ENCODE data around the gene DLEC1.
A peak's percentile ranks its signal among the peaks of the same experiment; 100 is the strongest.

Gene DLEC1

GRCh38 chr3:38137615-38138348 is 98.8 kb downstream of the DLEC1 start:
- Histone ChIP-seq H3K9me3 (replicated peaks in 1 of 2; ENCODE audit: control insufficient read depth in 2 of 2, insufficient read depth in 1 of 2, low read depth in 1 of 2, low read length in 2 of 2) (no peaks in the 10 kb centered on the region), H3K14ac (ENCODE audit: low read length) (no peak overlapping the region), H2AK5ac (ENCODE audit: low read depth, low read length) (peak overlapping the region; percentile 33), H3K4me1 (ENCODE audit: control insufficient read depth in 2 of 2, insufficient read depth in 1 of 2, low read depth in 1 of 2, low read length in 2 of 2) (peaks cover 9 to 18% of the 10 kb centered on the region in 2 donors), H3K4me3 (ENCODE audit: low read length in 2 of 2) (peak overlapping the region; percentile 68 to 91), H2BK15ac (ENCODE audit: low read length) (peak overlapping the region; percentile 86), H3K27me3 (ENCODE audit: control insufficient read depth in 3 of 3, insufficient read depth in 3 of 3, low read depth in 1 of 3, low read length in 3 of 3) (peaks cover 0 to 39% (median 0%) of the 10 kb centered on the region in 3 experiments), H2AFZ (ENCODE audit: low read length) (peak overlapping the region; percentile 89), H2BK120ac (ENCODE audit: low read depth, low read length) (no peak overlapping the region), H3K18ac (ENCODE audit: low read length) (peak overlapping the region; percentile 98), H3K79me1 (ENCODE audit: low read depth, low read length) (peaks cover 2% of the 10 kb centered on the region), H3K9ac (ENCODE audit: low read depth, low read length, poor library complexity) (peak overlapping the region; percentile 70), H4K8ac (ENCODE audit: low read depth, low read length) (no peak overlapping the region), H3K4me2 (ENCODE audit: insufficient read depth, low read length, poor library complexity, severe bottlenecking) (peak overlapping the region; percentile 88), H3K4ac (ENCODE audit: low read length) (no peak overlapping the region), H3K23ac (ENCODE audit: low read depth, low read length, poor library complexity) (peak overlapping the region; percentile 98), H2BK12ac (ENCODE audit: low read length) (no peak overlapping the region), H2BK5ac (ENCODE audit: low read length) (peak overlapping the region; percentile 91), H3K27ac (replicated peaks; ENCODE audit: low read length) (peak overlapping the region; percentile 91), H4K91ac (ENCODE audit: low read depth, low read length, poor library complexity) (no peak overlapping the region), H3K36me3 (replicated peaks in 1 of 2; ENCODE audit: control insufficient read depth in 2 of 2, insufficient read depth in 2 of 2, low read length in 2 of 2) (peaks cover 17 to 26% of the 10 kb centered on the region in 2 donors)
- no CpG with 5 or more reads among the region's 22 CpGs for WGBS, 2 donors (ENCODE audit: extremely low coverage in 2 of 2, insufficient read length in 2 of 2, insufficient replicate concordance in 1 of 2)
- peak; percentile 21 for DNase-seq (ENCODE audit: low spot score)

- H2AK5ac ChIP-seq (ENCODE audit: low read depth, low read length), result peak within 1 kb of the TSS; percentile 38
- H3K79me1 ChIP-seq (ENCODE audit: low read depth, low read length), result peaks cover 2% of the 10 kb centered on the region
- H3K27me3 ChIP-seq (ENCODE audit: control insufficient read depth in 3 of 3, insufficient read depth in 3 of 3, low read depth in 1 of 3, low read length in 3 of 3), result peaks cover 0 to 39% (median 0%) of the 10 kb centered on the region in 3 experiments
- no peaks in the 10 kb centered on the region for H3K9me3 ChIP-seq (replicated peaks in 1 of 2; ENCODE audit: control insufficient read depth in 2 of 2, insufficient read depth in 1 of 2, low read depth in 1 of 2, low read length in 2 of 2)
- H3K4me1 ChIP-seq (ENCODE audit: control insufficient read depth in 2 of 2, insufficient read depth in 1 of 2, low read depth in 1 of 2, low read length in 2 of 2), result peaks cover 9 to 18% of the 10 kb centered on the region in 2 donors
- DNase-seq (ENCODE audit: low spot score), result peak; percentile 53
- peak within 1 kb of the TSS; percentile 91 for H2BK5ac ChIP-seq (ENCODE audit: low read length)
- peak within 1 kb of the TSS; percentile 77 for H4K8ac ChIP-seq (ENCODE audit: low read depth, low read length)
- peak within 1 kb of the TSS; percentile 91 for H3K27ac ChIP-seq (replicated peaks; ENCODE audit: low read length)
- H3K36me3 ChIP-seq (replicated peaks in 1 of 2; ENCODE audit: control insufficient read depth in 2 of 2, insufficient read depth in 2 of 2, low read length in 2 of 2), result peaks cover 11 to 18% of the 10 kb centered on the region in 2 donors
- peak within 1 kb of the TSS; percentile 86 for H2BK15ac ChIP-seq (ENCODE audit: low read length)
- peak within 1 kb of the TSS; percentile 13 for H3K4ac ChIP-seq (ENCODE audit: low read length)
- peak within 1 kb of the TSS; percentile 68 for H4K91ac ChIP-seq (ENCODE audit: low read depth, low read length, poor library complexity)
- H3K23ac ChIP-seq (ENCODE audit: low read depth, low read length, poor library complexity), result peak within 1 kb of the TSS; percentile 97
- peak within 1 kb of the TSS; percentile 99 for H3K9ac ChIP-seq (ENCODE audit: low read depth, low read length, poor library complexity)
- peak within 1 kb of the TSS; percentile 98 for H3K18ac ChIP-seq (ENCODE audit: low read length)
- peak within 1 kb of the TSS; percentile 89 for H2AFZ ChIP-seq (ENCODE audit: low read length)
- peak within 1 kb of the TSS; percentile 42 for H2BK12ac ChIP-seq (ENCODE audit: low read length)
- H3K14ac ChIP-seq (ENCODE audit: low read length), result peak within 1 kb of the TSS; percentile 99
- peak within 1 kb of the TSS; percentile 91 for H2BK120ac ChIP-seq (ENCODE audit: low read depth, low read length)
- peak within 1 kb of the TSS; percentile 88 for H3K4me2 ChIP-seq (ENCODE audit: insufficient read depth, low read length, poor library complexity, severe bottlenecking)
- no CpG with 5 or more reads among the region's 65 CpGs for WGBS, 2 donors (ENCODE audit: extremely low coverage in 2 of 2, insufficient read length in 2 of 2, insufficient replicate concordance in 1 of 2)
- peak within 1 kb of the TSS; percentile 68 to 91 for H3K4me3 ChIP-seq (ENCODE audit: low read length in 2 of 2)
Observed at GRCh38 chr3:38138349-38139190, 99.6 kb downstream of the DLEC1 start, which contains the start of gene MYD88. TSS of gene MYD88 (plus strand) at chr3:38138661. CDS start at chr3:38138701, 40 bp downstream.

GRCh38 chr3:38139191-38139590 is 100.2 kb downstream of the DLEC1 start:
- Histone ChIP-seq H3K4ac (ENCODE audit: low read length) (peak overlapping the region; percentile 13), H3K27me3 (ENCODE audit: control insufficient read depth in 3 of 3, insufficient read depth in 3 of 3, low read depth in 1 of 3, low read length in 3 of 3) (peaks cover 0 to 39% (median 0%) of the 10 kb centered on the region in 3 experiments)
- no CpG with 5 or more reads among the region's 8 CpGs for WGBS, 2 donors (ENCODE audit: extremely low coverage in 2 of 2, insufficient read length in 2 of 2, insufficient replicate concordance in 1 of 2)

More at GRCh38 chr3:38139191-38139590, 100.2 kb downstream of the DLEC1 start:
- peak overlapping the region; percentile 28 to 91 for H3K4me3 ChIP-seq (ENCODE audit: low read length in 2 of 2)
- H2BK5ac ChIP-seq (ENCODE audit: low read length), result peak overlapping the region; percentile 91
- H3K23ac ChIP-seq (ENCODE audit: low read depth, low read length, poor library complexity), result peak overlapping the region; percentile 97
- H2AFZ ChIP-seq (ENCODE audit: low read length), result peak overlapping the region; percentile 77
- peak overlapping the region; percentile 99 for H3K9ac ChIP-seq (ENCODE audit: low read depth, low read length, poor library complexity)
- no peak for DNase-seq (ENCODE audit: low spot score)
- H3K36me3 ChIP-seq (replicated peaks in 1 of 2; ENCODE audit: control insufficient read depth in 2 of 2, insufficient read depth in 2 of 2, low read length in 2 of 2), result peaks cover 11 to 12% of the 10 kb centered on the region in 2 donors
- peaks cover 9 to 18% of the 10 kb centered on the region in 2 donors for H3K4me1 ChIP-seq (ENCODE audit: control insufficient read depth in 2 of 2, insufficient read depth in 1 of 2, low read depth in 1 of 2, low read length in 2 of 2)
- H3K79me1 ChIP-seq (ENCODE audit: low read depth, low read length), result peaks cover 2% of the 10 kb centered on the region
- peak overlapping the region; percentile 98 for H3K18ac ChIP-seq (ENCODE audit: low read length)
- H4K91ac ChIP-seq (ENCODE audit: low read depth, low read length, poor library complexity), result peak overlapping the region; percentile 68
- no peak overlapping the region for H2BK120ac ChIP-seq (ENCODE audit: low read depth, low read length)
- no peak overlapping the region for H2BK12ac ChIP-seq (ENCODE audit: low read length)
- peak overlapping the region; percentile 88 for H3K4me2 ChIP-seq (ENCODE audit: insufficient read depth, low read length, poor library complexity, severe bottlenecking)
- H3K14ac ChIP-seq (ENCODE audit: low read length), result peak overlapping the region; percentile 99
- H3K27ac ChIP-seq (replicated peaks; ENCODE audit: low read length), result no peak overlapping the region
- no peak overlapping the region for H4K8ac ChIP-seq (ENCODE audit: low read depth, low read length)
- H3K9me3 ChIP-seq (replicated peaks in 1 of 2; ENCODE audit: control insufficient read depth in 2 of 2, insufficient read depth in 1 of 2, low read depth in 1 of 2, low read length in 2 of 2), result no peaks in the 10 kb centered on the region
- H2BK15ac ChIP-seq (ENCODE audit: low read length), result peak overlapping the region; percentile 86
- H2AK5ac ChIP-seq (ENCODE audit: low read depth, low read length), result peak overlapping the region; percentile 38

Data from neuronal stem cell (in vitro differentiated cells).